Heart left ventricle (tissue), 16 donors: ENCODE measurements around the gene KLHL6. TPM values are rescaled to one million over a fixed set of nuclear protein-coding genes. Genes with fewer than 3 reads are reported as not detected.

Experiments
- ATAC-seq, 4 donors: fragments of 200-7000 bp; cut with Tn5 transposase; one replicate each; pipeline ENCODE4 v1.9.1; 2020 to 2022; ENCODE audit warnings: moderate library complexity in 4 of 4, mild to moderate bottlenecking in 3 of 4, moderate number of reproducible peaks in 1 of 4
- DNase-seq, 5 donors: peaks; one replicate each; pipeline ENCODE4 v3.0.0-alpha.2; 2020
- H3K27ac ChIP-seq, 12 donors: fragments of 200-600 bp; sonication (generic) in 4 of 12; one replicate each; pipeline versions ENCODE4 v1.5.0 to v1.8.0; 2016 to 2022; ENCODE audit warnings: mild to moderate bottlenecking in 2 of 12
- H3K27me3 ChIP-seq, 9 donors: fragments of 200-600 bp; sonication (generic) in 2 of 9; one replicate each; pipeline versions ENCODE4 v1.5.1 to v1.8.0; 2016 to 2022; ENCODE audit warnings: mild to moderate bottlenecking in 3 of 9
- H3K36me3 ChIP-seq, 9 donors: fragments of 200-600 bp; sonication (generic) in 2 of 9; one replicate each; pipeline versions ENCODE4 v1.5.0 to v1.8.0; 2018 to 2022; ENCODE audit warnings: mild to moderate bottlenecking in 2 of 9
- H3K4me1 ChIP-seq, 12 donors: fragments of 200-600 bp; sonication (generic) in 4 of 12; one replicate each; pipeline versions ENCODE4 v1.5.0 to v1.8.0; 2016 to 2022; ENCODE audit warnings: mild to moderate bottlenecking in 3 of 12
- H3K4me3 ChIP-seq, 12 donors: fragments of 200-600 bp; sonication (generic) in 4 of 12; one replicate each; pipeline versions ENCODE4 v1.5.0 to v1.8.0; 2017 to 2022; ENCODE audit warnings: mild to moderate bottlenecking in 9 of 12, moderate library complexity in 4 of 12
- H3K9me3 ChIP-seq, 12 donors: fragments of 200-600 bp; sonication (generic) in 4 of 12; one replicate each; pipeline versions ENCODE4 v1.5.0 to v1.8.0; 2016 to 2022; ENCODE audit warnings: mild to moderate bottlenecking in 1 of 12
- POLR2A ChIP-seq, 2 donors: fragments of 450-650 bp; IDR thresholded peaks; one replicate each; pipeline ENCODE4 v1.6.1; 2017; ENCODE audit warnings: antibody characterized with exemption in 2 of 2, mild to moderate bottlenecking in 2 of 2, moderate library complexity in 2 of 2
- WGBS, 4 donors: extraction: QIAGEN DNeasy Blood & Tissue Kit in 2 of 4; methylation state at CpG; one replicate each; pipeline versions ENCODE4 v1.1.5 to v1.1.7; 2013 to 2018; 5-methylcytosine and 5-hydroxymethylcytosine counted together
- intact Hi-C, 10 donors: fragments of 100-400 bp; cut with DNase I; formaldehyde crosslinking; loops; one replicate each; pipeline versions ENCODE4 v1.11.1 to v1.14.2; 2022
- polyA plus RNA-seq, 2 donors: library from polyadenylated mRNA; stranded (reverse); fragments of 200-250 nt; gene quantifications; one replicate each; pipeline ENCODE4 v1.2.3, GENCODE V29; 2013
- total RNA-seq, 9 donors: library from RNA; depleted of rRNA in 2 of 9; stranded (reverse); fragments of >200 nt in 2 of 9; fragmentation: NEBNext Ultra II Directional in 3 of 9; extraction: Animal tissue kit (Norgen Biotek cat#: 25700) in 3 of 9; gene quantifications; one replicate each; pipeline versions ENCODE4 v1.1.0 to v1.2.4, GENCODE V29; 2016 to 2023
- TF ChIP-seq, protein P1 (sequence below), 12 donors: fragments of 200-600 bp; sonication (generic) in 4 of 12; IDR thresholded peaks; one replicate each; pipeline versions ENCODE4 v1.5.0 to v1.8.0; 2018 to 2022; ENCODE audit warnings: antibody characterized with exemption in 12 of 12, mild to moderate bottlenecking in 5 of 12
- donor health status: ischemic (EF 13 %, LVEDD 7.1; RV severe dilation, severe dysfunction).
- donor health status: healthy with polysubstance abuse.
- donor health status: DM: no; HTN: yes; CAD: no.
- donor health status: DM: no; HTN: no; CAD: no.
- donor health status: ischemic (EF 25% LVEDD 6.9; RV normal size, moderate dysfunction).
- donor health status: ischemic (EF 25% LVEDD 5.7; RV mildly dilated, moderate dysfunction).
- donor health status: healthy.
- donor health status: DM: yes; HTN: yes; CAD: no.
- donor health status: ischemic (EF 35%, LVEDD 5.7; RV mildly dilated, moderate dysfunction).
- donor health status: nonischemic (EF 11% LVEDD 7.7; RV severe dilation, severe dysfunction).
- donor health status: DM: yes; HTN: yes; CAD: no.
- donor health status: PGD.
- donor health status: ischemic (EF 29% LVEDD 5.4; RV normal size, mild dysfunction).
- donor health status: nonischemic (EF 23%, LVEDD 6.1; RV moderate dilation, normal function).

KLHL6 gene
- total and polyA plus RNA-seq, 11 donors: 0.46 to 8.1 (median 0.83) TPM

DNA sequence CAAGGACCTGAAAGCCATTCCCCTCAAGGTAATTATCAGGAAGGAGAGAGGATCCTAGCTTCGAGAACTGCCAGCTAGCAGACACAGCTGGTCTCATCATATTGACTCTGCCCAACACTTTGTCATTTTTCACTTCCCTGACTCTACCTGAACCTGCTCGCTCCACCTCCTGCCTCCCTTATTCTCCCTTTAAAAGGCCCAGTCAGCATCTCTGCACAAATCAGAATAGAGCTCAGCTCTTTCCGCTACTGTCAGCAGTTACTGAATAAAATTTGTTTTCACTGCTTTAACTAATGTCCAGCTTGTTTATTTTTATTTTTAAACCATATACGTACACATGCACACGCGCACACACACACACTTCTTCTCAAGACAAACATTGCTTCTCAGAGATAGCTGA, 69.9 kb downstream of the KLHL6 start:
- Histone ChIP-seq H3K36me3 (no peaks in the 10 kb centered on the region), H3K27ac (no peak overlapping the region), H3K27me3 (no peaks in the 10 kb centered on the region), H3K4me3 (no peak overlapping the region), H3K9me3 (no peaks in the 10 kb centered on the region), H3K4me1 (peaks cover 0 to 25% (median 10%) of the 10 kb centered on the region in 12 donors)
- WGBS, 4 donors: 94 to 97% (median 95%) methylated on average over 6 of the region's 6 CpGs
- DNase-seq (no peak), ATAC-seq (no peak)
- intact Hi-C loops: loop anchor here in 1 of 10 donors (5.0 kb wide), 1 partner anchor 72 kb away; the partner anchor contains the start of gene KLHL6
- no peak for TF ChIP-seq POLR2A (IDR thresholded peaks at IDR 0.05)
- TF ChIP-seq, protein P1, sequence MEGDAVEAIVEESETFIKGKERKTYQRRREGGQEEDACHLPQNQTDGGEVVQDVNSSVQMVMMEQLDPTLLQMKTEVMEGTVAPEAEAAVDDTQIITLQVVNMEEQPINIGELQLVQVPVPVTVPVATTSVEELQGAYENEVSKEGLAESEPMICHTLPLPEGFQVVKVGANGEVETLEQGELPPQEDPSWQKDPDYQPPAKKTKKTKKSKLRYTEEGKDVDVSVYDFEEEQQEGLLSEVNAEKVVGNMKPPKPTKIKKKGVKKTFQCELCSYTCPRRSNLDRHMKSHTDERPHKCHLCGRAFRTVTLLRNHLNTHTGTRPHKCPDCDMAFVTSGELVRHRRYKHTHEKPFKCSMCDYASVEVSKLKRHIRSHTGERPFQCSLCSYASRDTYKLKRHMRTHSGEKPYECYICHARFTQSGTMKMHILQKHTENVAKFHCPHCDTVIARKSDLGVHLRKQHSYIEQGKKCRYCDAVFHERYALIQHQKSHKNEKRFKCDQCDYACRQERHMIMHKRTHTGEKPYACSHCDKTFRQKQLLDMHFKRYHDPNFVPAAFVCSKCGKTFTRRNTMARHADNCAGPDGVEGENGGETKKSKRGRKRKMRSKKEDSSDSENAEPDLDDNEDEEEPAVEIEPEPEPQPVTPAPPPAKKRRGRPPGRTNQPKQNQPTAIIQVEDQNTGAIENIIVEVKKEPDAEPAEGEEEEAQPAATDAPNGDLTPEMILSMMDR (IDR thresholded peaks at IDR 0.05): no peak

DNA sequence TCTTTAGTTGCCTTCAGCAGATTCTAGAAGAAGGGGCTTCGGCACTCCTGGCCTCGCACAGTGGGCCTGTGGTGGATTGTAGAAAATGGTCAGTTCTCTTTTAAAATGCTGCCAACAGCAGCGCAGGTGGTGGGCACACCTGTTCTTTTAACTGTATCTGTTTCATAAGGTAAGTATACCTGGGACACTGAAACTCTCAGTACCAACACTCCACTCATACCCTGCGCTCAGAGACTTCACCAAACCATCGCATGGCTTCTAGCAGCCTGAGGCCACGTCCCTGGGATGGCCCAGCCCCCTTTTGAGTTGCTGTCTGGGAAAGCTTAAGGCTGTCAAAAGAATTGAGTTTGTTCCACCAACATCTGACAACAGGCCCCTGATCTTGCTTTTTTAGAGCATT, 70.4 kb downstream of the KLHL6 start:
- intact Hi-C loops: loop anchor here in 1 of 10 donors (5.0 kb wide), 1 partner anchor 72 kb away; the partner anchor contains the start of gene KLHL6
- 88 to 97% (median 97%) methylated on average over 6 of the region's 6 CpGs for WGBS, 4 donors

DNA sequence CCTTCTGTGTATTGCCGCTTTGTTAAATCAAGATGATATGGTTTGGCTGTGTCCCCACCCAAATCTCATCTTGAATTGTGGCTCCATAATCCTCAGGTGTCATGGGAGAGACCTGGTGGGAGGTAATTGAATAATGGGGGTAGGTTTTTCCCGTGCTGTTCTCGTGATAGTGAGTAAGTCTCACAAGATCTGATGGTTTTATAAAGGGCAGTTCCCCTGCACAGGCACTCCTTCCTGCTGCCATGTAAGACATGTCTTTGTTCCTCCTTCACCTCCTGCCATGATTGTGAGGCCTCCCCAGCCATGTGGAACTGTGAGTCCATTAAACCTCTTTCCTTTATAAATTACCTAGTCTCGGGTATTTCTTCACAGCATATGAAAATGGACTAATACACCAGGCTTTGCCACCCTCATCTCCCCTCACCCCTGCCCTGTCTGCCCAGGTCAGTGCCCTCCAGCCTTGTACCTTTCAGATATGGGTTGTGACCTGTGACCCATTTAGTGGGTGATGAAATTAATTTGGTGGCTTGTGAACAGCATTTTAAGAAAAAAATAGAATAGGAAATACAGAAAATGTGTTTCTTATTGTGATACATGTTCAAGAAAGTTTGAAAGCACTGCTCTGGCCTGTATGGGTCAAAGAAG, 71.0 kb downstream of the KLHL6 start:
- ATAC-seq (no peak), DNase-seq (no peak)
- Histone ChIP-seq H3K9me3 (no peaks in the 10 kb centered on the region), H3K27ac (no peak overlapping the region), H3K27me3 (no peaks in the 10 kb centered on the region), H3K4me1 (peaks cover 0 to 27% (median 8%) of the 10 kb centered on the region in 12 donors), H3K4me3 (no peak overlapping the region), H3K36me3 (no peaks in the 10 kb centered on the region)
- WGBS, 4 donors: 90 to 96% (median 92%) methylated on average over 4 of the region's 4 CpGs
- TF ChIP-seq, protein P1 (IDR thresholded peaks at IDR 0.05): no peak
- no peak for TF ChIP-seq POLR2A (IDR thresholded peaks at IDR 0.05)
- intact Hi-C loops: loop anchor here in 1 of 10 donors (5.0 kb wide), 1 partner anchor 73 kb away; the partner anchor contains the start of gene KLHL6

More for the DNA sequence above, 70.4 kb downstream of the KLHL6 start:
- ATAC-seq: no peak
- Histone ChIP-seq H3K27me3 (no peaks in the 10 kb centered on the region), H3K36me3 (no peaks in the 10 kb centered on the region), H3K4me1 (peaks cover 0 to 25% (median 8%) of the 10 kb centered on the region in 12 donors), H3K27ac (no peak overlapping the region), H3K9me3 (no peaks in the 10 kb centered on the region), H3K4me3 (no peak overlapping the region)
- no peak for DNase-seq
- TF ChIP-seq, protein P1 (IDR thresholded peaks at IDR 0.05): no peak
- TF ChIP-seq POLR2A (IDR thresholded peaks at IDR 0.05): no peak

DNA sequence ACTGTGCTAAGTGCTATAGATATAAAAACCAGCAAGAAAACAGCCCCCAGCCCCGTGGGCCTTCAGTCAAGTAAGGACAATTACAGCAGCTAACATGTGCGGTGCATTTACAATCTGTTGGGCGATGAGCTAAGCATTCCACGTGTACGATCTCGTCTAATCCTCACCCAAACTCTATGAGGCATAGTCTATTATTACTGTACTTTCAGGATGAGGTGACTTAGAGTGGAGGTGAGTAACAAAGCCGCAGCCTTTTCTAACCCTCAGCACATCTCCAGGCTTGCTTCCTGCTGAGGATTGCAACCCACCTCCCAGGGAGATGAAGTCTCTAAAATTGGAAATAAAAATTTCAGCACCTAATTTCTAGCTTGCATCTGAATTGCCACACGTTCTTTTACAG, 73.9 kb downstream of the KLHL6 start:
- Histone ChIP-seq H3K4me1 (peaks cover 0 to 20% (median 7%) of the 10 kb centered on the region in 12 donors), H3K27ac (no peak overlapping the region), H3K9me3 (no peaks in the 10 kb centered on the region), H3K27me3 (no peaks in the 10 kb centered on the region), H3K4me3 (no peak overlapping the region), H3K36me3 (no peaks in the 10 kb centered on the region)
- DNase-seq (no peak), ATAC-seq (no peak)
- intact Hi-C loops: no loop called here
- TF ChIP-seq POLR2A (IDR thresholded peaks at IDR 0.05): no peak
- TF ChIP-seq, protein P1 (IDR thresholded peaks at IDR 0.05): no peak
- 63 to 76% (median 69%) methylated on average over 8 of the region's 8 CpGs for WGBS, 4 donors
